ENCODE data around the gene KCNQ1OT1. TPM values are rescaled to one million over a fixed set of nuclear protein-coding genes. Genes with fewer than 3 reads are reported as not detected.

Gene KCNQ1OT1
- total and polyA plus RNA-seq, 2 of the 4 experiments (the other 2 are of a cell fraction): 0.14 to 2.0 TPM

- TF ChIP-seq CHD1 (IDR thresholded peaks at IDR 0.05; ENCODE audit: low read depth, low read length): no peak
Observed at GRCh38 chr11:2652333-2653197, 47.2 kb downstream of the KCNQ1OT1 start (continued).

GRCh38 chr11:2651826-2652271 is 47.9 kb downstream of the KCNQ1OT1 start:
- Histone ChIP-seq H3K9ac (ENCODE audit: low read depth, low read length) (no peak overlapping the region), H3K4me1 (ENCODE audit: control insufficient read depth, insufficient read depth, low read length) (no peaks in the 10 kb centered on the region), H2AFZ (replicated peaks; ENCODE audit: low read length, poor library complexity) (no peak overlapping the region), H3K4me2 (ENCODE audit: low read depth, low read length) (no peak overlapping the region), H2BK5ac (ENCODE audit: low read depth, low read length, poor library complexity, severe bottlenecking) (no peak overlapping the region), H3K56ac (ENCODE audit: extremely low read depth, insufficient read depth, low read length) (no peak overlapping the region), H3K4me3 (ENCODE audit: insufficient read depth, low read depth, low read length) (no peak overlapping the region), H3K18ac (ENCODE audit: low read depth, low read length) (no peak overlapping the region), H4K20me1 (ENCODE audit: insufficient read depth, low read length) (no peaks in the 10 kb centered on the region; the same call in 1 of the 2 replicates), H2AK5ac (ENCODE audit: low read depth, low read length) (no peak overlapping the region), H3K27me3 (ENCODE audit: control insufficient read depth, insufficient read depth, low read length) (peaks cover 13% of the 10 kb centered on the region; the same call in 1 of the 2 replicates), H3K36me3 (ENCODE audit: control insufficient read depth, insufficient read depth, low read length) (no peaks in the 10 kb centered on the region), H3K23ac (ENCODE audit: low read depth, low read length) (no peak overlapping the region), H2BK120ac (ENCODE audit: low read depth, low read length) (no peak overlapping the region), H3K9me1 (ENCODE audit: insufficient read depth, low read length) (no peaks in the 10 kb centered on the region), H3K4ac (ENCODE audit: low read depth, low read length) (no peak overlapping the region), H2BK20ac (ENCODE audit: low read depth, low read length) (no peak overlapping the region), H4K91ac (ENCODE audit: insufficient read depth, low read depth, low read length) (no peak overlapping the region), H3K14ac (replicated peaks; ENCODE audit: low read depth, low read length) (no peak overlapping the region), H3K27ac (ENCODE audit: insufficient read depth, low read length) (no peak overlapping the region), H3K79me1 (ENCODE audit: low read depth in 1 of 2, low read length in 2 of 2) (peaks cover 0 to 3% of the 10 kb centered on the region in 2 experiments; a peak in 1 of 4 replicates), H4K5ac (ENCODE audit: low read depth, low read length) (no peak overlapping the region), H2AK9ac (replicated peaks; ENCODE audit: low read depth, low read length, poor library complexity) (no peak overlapping the region), H2BK15ac (ENCODE audit: low read depth, low read length) (no peak overlapping the region), H3K9me3 (ENCODE audit: control insufficient read depth, insufficient read depth, low read length) (peaks cover 67% of the 10 kb centered on the region), H4K8ac (ENCODE audit: low read depth in 2 of 2, low read length in 2 of 2) (no peak overlapping the region)
- CTCF ChIA-PET: no interaction called here
- 80% methylated on average over 1 of the region's 7 CpGs; no CpG with 5 or more reads in 1 of the 2 experiments for WGBS, 2 experiments (ENCODE audit: extremely low coverage in 2 of 2, insufficient read length in 1 of 2)
- DNase-seq (no peak), ATAC-seq (ENCODE audit: low read depth) (no peak)
- BruUV-seq (replicated peaks): no TSS peak
- in situ Hi-C loops (cut with MboI; ENCODE audit: low sequenced_read_pairs) (no loop called here), dilution Hi-C loops (cut with HindIII; ENCODE audit: low sequenced_read_pairs, unreplicated experiment) (no loop called here), intact Hi-C loops (cut with micrococcal nuclease) (no loop called here)
- POLR2A ChIA-PET (ENCODE audit: unreplicated experiment): no interaction called here
- no peak for TF ChIP-seq RFX5 (IDR thresholded peaks at IDR 0.05; ENCODE audit: low read depth, low read length)
- TF ChIP-seq MXI1 (IDR thresholded peaks at IDR 0.05; ENCODE audit: borderline replicate concordance, low read depth, low read length): no peak
- TF ChIP-seq CHD1 (IDR thresholded peaks at IDR 0.05; ENCODE audit: low read depth, low read length): no peak
- TF ChIP-seq CEBPB (IDR thresholded peaks at IDR 0.05; ENCODE audit: low read depth, low read length): no peak
- no peak for TF ChIP-seq CTCF (conservative IDR thresholded peaks at IDR 0.05; ENCODE audit: low read depth, low read length)
- TF ChIP-seq BHLHE40 (IDR thresholded peaks at IDR 0.05; ENCODE audit: low read depth, low read length): no peak
- TF ChIP-seq MAFK (IDR thresholded peaks at IDR 0.05; ENCODE audit: low read depth, low read length): no peak
- no peak for TF ChIP-seq RAD21 (IDR thresholded peaks at IDR 0.05; ENCODE audit: low read length)
- TF ChIP-seq RCOR1 (IDR thresholded peaks at IDR 0.05; ENCODE audit: insufficient replicate concordance, low read length): no peak
- no peak for TF ChIP-seq USF2 (IDR thresholded peaks at IDR 0.05; ENCODE audit: low read depth, low read length)
- no peak for TF ChIP-seq ELK1 (IDR thresholded peaks at IDR 0.05; ENCODE audit: borderline replicate concordance, low read depth, low read length)
- no peak for TF ChIP-seq MAZ (IDR thresholded peaks at IDR 0.05; ENCODE audit: borderline replicate concordance, low read depth, low read length)
